Measurements from ENCODE around the gene SYNPO2L.

Gene SYNPO2L

GRCh38 chr10:73614720-73615119 is 41.1 kb downstream of the SYNPO2L start:
- no peak for FAIRE-seq

DNA sequence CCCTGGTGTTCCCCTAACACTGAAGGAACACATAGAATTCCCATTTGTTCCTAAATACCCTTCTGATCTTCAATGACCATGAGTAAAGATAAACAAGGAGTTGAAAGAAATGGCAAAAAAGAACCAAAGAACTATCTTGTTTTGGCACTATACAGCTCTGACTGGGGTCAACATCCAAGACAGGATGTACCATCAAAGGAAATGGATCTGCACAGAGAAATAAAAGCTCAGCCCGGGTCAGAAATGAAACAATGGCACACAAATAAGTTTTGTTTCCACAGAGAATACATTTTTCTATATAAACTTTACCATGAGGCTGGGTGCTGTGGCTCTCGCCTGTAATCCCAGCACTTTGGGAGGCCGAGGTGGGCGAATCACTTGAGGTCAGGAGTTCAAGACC is 46.7 kb downstream of the SYNPO2L start:
- FAIRE-seq, result no peak

- FAIRE-seq, result no peak
Observed at GRCh38 chr10:73601486-73601921, 54.3 kb downstream of the SYNPO2L start.

DNA sequence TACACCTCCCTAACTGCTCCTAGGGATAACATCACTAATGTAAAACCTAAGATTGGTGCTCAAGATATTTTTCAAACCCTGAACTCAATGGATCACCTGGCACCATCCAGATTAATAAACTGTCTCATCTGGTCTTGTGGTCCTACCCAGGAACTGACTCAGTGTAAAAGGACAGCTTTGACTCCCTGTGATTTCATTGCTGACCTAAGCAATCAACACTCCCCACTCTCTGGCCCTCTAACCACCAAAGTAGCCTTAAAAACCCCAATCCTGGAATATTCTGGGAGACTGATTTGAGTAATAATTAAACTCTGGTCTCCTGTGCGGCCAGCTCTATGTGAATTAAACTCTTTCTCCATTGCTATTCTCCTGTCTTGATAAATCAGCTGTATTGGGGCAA is 58.5 kb downstream of the SYNPO2L start:
- FAIRE-seq, result no peak
